GM19468 (cell line): ENCODE data around the gene ZNF236.
A peak's percentile ranks its signal among the peaks of the same experiment; 100 is the strongest.
"Not testable (repeated sequence)": the region's sequence is repeated elsewhere in the genome, so short reads cannot be mapped to it uniquely, and the experiment has no call there.

Experiments used
- ATAC-seq: cut with Tn5 transposase; IDR thresholded peaks from one replicate; pipeline ENCODE4 v1.9.1; 2021; ENCODE audit warnings: mild to moderate bottlenecking, moderate library complexity, moderate number of reproducible peaks; ENCODE audit not compliant: unreplicated experiment; ENCODE audit errors: extremely low read depth

The ZNF236 gene

GRCh38 chr18:76967299-76967698, 144.9 kb downstream of the ZNF236 start:
- ATAC-seq = not testable (repeated sequence)

GRCh38 chr18:76967721-76968472, 145.5 kb downstream of the ZNF236 start:
- no peak for ATAC-seq

GRCh38 chr18:76970770-76971559, 148.6 kb downstream of the ZNF236 start:
- ATAC-seq = no peak

- no peak for ATAC-seq
Measured at GRCh38 chr18:76972241-76972640, 149.9 kb downstream of the ZNF236 start.

GRCh38 chr18:76972846-76973519, 150.6 kb downstream of the ZNF236 start:
- ATAC-seq = no peak

GRCh38 chr18:76973520-76974266, 151.3 kb downstream of the ZNF236 start:
- ATAC-seq = no peak

- ATAC-seq = no peak
Measured at GRCh38 chr18:76974386-76974785, 152.0 kb downstream of the ZNF236 start.

- ATAC-seq = no peak
Measured at GRCh38 chr18:76975577-76976110, 153.3 kb downstream of the ZNF236 start.

- ATAC-seq = no peak
Measured at GRCh38 chr18:76977108-76977621, 154.8 kb downstream of the ZNF236 start.

- no peak for ATAC-seq
Measured at GRCh38 chr18:76977684-76978232, 155.4 kb downstream of the ZNF236 start.

- no peak for ATAC-seq
Measured at GRCh38 chr18:76978616-76979015, 156.3 kb downstream of the ZNF236 start.

- no peak for ATAC-seq
Measured at GRCh38 chr18:76979111-76979751, 156.9 kb downstream of the ZNF236 start.

- ATAC-seq = no peak
Measured at GRCh38 chr18:76979906-76980305, 157.5 kb downstream of the ZNF236 start.

GRCh38 chr18:76980663-76981395, 158.5 kb downstream of the ZNF236 start:
- peak; percentile 3 for ATAC-seq

GRCh38 chr18:76981396-76981968, 159.1 kb downstream of the ZNF236 start:
- ATAC-seq = peak; percentile 35

GRCh38 chr18:76982038-76982437, 159.7 kb downstream of the ZNF236 start:
- no peak for ATAC-seq

GRCh38 chr18:76982841-76983583, 160.7 kb downstream of the ZNF236 start:
- ATAC-seq = peak; percentile 29
